MM.1S (cell line): Measurements from ENCODE around the gene DHX8.

ENCODE experiments used
- DNase-seq: peaks from one replicate; pipeline ENCODE4 v3.0.0-alpha.2; 2015
- H2AFZ ChIP-seq: fragments of 300-600 bp; sonication (generic); 2 replicates; pipeline ENCODE4 v1.6.0; 2016; ENCODE audit warnings: antibody characterized with exemption, low read length
- H3F3A ChIP-seq: fragments of 300-600 bp; sonication (generic); 2 replicates; pipeline ENCODE4 v1.6.1; 2016; ENCODE audit warnings: mild to moderate bottlenecking, antibody characterized with exemption, low read length, moderate library complexity, mixed read lengths; ENCODE audit not compliant: insufficient read depth
- H3K27ac ChIP-seq: fragments of 300-600 bp; sonication (generic); 2 replicates; pipeline ENCODE4 v1.5.1; 2016; ENCODE audit warnings: mild to moderate bottlenecking, low read length
- H3K27me3 ChIP-seq: fragments of 300-600 bp; sonication (generic); replicated peaks from 2 replicates; pipeline ENCODE4 v1.6.0; 2016; ENCODE audit warnings: low read length; ENCODE audit not compliant: insufficient read depth
- H3K36me3 ChIP-seq: fragments of 300-600 bp; sonication (generic); replicated peaks from 2 replicates; pipeline ENCODE4 v1.6.1; 2016; ENCODE audit warnings: mild to moderate bottlenecking, low read length, mixed read lengths; ENCODE audit not compliant: insufficient read depth
- H3K4me1 ChIP-seq: fragments of 300-600 bp; sonication (generic); 2 replicates; pipeline ENCODE4 v1.6.1; 2016; ENCODE audit warnings: low read length, mixed read lengths
- H3K4me2 ChIP-seq: fragments of 300-600 bp; sonication (generic); 2 replicates; pipeline ENCODE4 v1.6.0; 2016; ENCODE audit warnings: low read depth, low read length
- H3K4me3 ChIP-seq: fragments of 300-600 bp; sonication (generic); 2 replicates; pipeline ENCODE4 v1.5.1; 2016; ENCODE audit warnings: low read length, mixed read lengths
- H3K79me2 ChIP-seq: fragments of 300-600 bp; sonication (generic); 2 replicates; pipeline ENCODE4 v1.6.1; 2016; ENCODE audit warnings: mixed run types, low read length, mixed read lengths
- H3K9ac ChIP-seq: fragments of 300-600 bp; sonication (generic); 2 replicates; pipeline ENCODE4 v1.6.1; 2016; ENCODE audit warnings: low read length, mixed read lengths
- H3K9me2 ChIP-seq: fragments of 300-600 bp; sonication (generic); replicated peaks from 2 replicates; pipeline ENCODE4 v1.6.1; 2016; ENCODE audit warnings: mild to moderate bottlenecking, low read length, mixed read lengths; ENCODE audit not compliant: insufficient read depth
- H3K9me3 ChIP-seq: fragments of 300-600 bp; sonication (generic); replicated peaks from 2 replicates; pipeline ENCODE4 v1.6.1; 2016; ENCODE audit warnings: mild to moderate bottlenecking, low read length, mixed read lengths; ENCODE audit not compliant: insufficient read depth
- H4K20me1 ChIP-seq: fragments of 300-600 bp; sonication (generic); 2 replicates; pipeline ENCODE4 v1.6.1; 2016; ENCODE audit warnings: mild to moderate bottlenecking, low read length, moderate library complexity, mixed read lengths; ENCODE audit not compliant: insufficient read depth
- CTCF ChIP-seq: fragments of 300-600 bp; sonication (generic); IDR thresholded peaks from 2 replicates; pipeline ENCODE4 v1.5.1; 2016; ENCODE audit warnings: antibody characterized with exemption, low read length, mixed read lengths
- EZH2 ChIP-seq: fragments of 300-600 bp; sonication (generic); optimal IDR thresholded peaks from 2 replicates; pipeline ENCODE3; 2017; ENCODE audit warnings: low read depth, mild to moderate bottlenecking, antibody characterized with exemption, low read length, mixed read lengths
- EZH2phosphoT487 ChIP-seq: fragments of 300-600 bp; sonication (generic); IDR thresholded peaks from 2 replicates; pipeline ENCODE4 v1.6.1; 2018; ENCODE audit warnings: antibody characterized with exemption, low read length

DHX8 gene

GRCh38 chr17:43552229-43552837 is 68.6 kb downstream of the DHX8 start:
- no peaks in the 10 kb centered on the region for H3K4me1 ChIP-seq
- peaks cover 75% of the 10 kb centered on the region for H3K27me3 ChIP-seq
- H2AFZ ChIP-seq: no peak overlapping the region
- H4K20me1 ChIP-seq: no peaks in the 10 kb centered on the region
- no peaks in the 10 kb centered on the region for H3K36me3 ChIP-seq
- no peaks in the 10 kb centered on the region for H3K79me2 ChIP-seq
- H3K9ac ChIP-seq: no peak overlapping the region
- no peaks in the 10 kb centered on the region for H3K9me3 ChIP-seq
- H3K4me3 ChIP-seq: no peak overlapping the region
- no peaks in the 10 kb centered on the region for H3K9me2 ChIP-seq
- no peak overlapping the region for H3K27ac ChIP-seq
- no peaks in the 10 kb centered on the region for H3F3A ChIP-seq
- DNase-seq: no peak
- TF ChIP-seq CTCF: no peak
- TF ChIP-seq EZH2phosphoT487: no peak
- no peak for TF ChIP-seq EZH2
- H3K4me2 ChIP-seq: no peak overlapping the region

GRCh38 chr17:43553573-43553972 is 69.8 kb downstream of the DHX8 start:
- Histone ChIP-seq H3K4me2 (no peak overlapping the region), H3K9me3 (no peaks in the 10 kb centered on the region), H3K9me2 (no peaks in the 10 kb centered on the region), H3F3A (no peaks in the 10 kb centered on the region), H3K9ac (no peak overlapping the region), H4K20me1 (no peaks in the 10 kb centered on the region), H3K27ac (no peak overlapping the region), H3K4me1 (no peaks in the 10 kb centered on the region), H3K79me2 (no peaks in the 10 kb centered on the region), H3K27me3 (peaks cover 70% of the 10 kb centered on the region), H2AFZ (no peak overlapping the region), H3K36me3 (no peaks in the 10 kb centered on the region), H3K4me3 (no peak overlapping the region)
- TF ChIP-seq EZH2: no peak
- DNase-seq: no peak

GRCh38 chr17:43554857-43555256 is 71.1 kb downstream of the DHX8 start:
- no peaks in the 10 kb centered on the region for H3K36me3 ChIP-seq
- H3K4me1 ChIP-seq: no peaks in the 10 kb centered on the region
- no peak overlapping the region for H3K27ac ChIP-seq
- no peaks in the 10 kb centered on the region for H3K79me2 ChIP-seq
- H3K9ac ChIP-seq: no peak overlapping the region
- H3K4me2 ChIP-seq: no peak overlapping the region
- H4K20me1 ChIP-seq: no peaks in the 10 kb centered on the region
- no peak overlapping the region for H3K4me3 ChIP-seq
- no peak overlapping the region for H2AFZ ChIP-seq
- no peaks in the 10 kb centered on the region for H3K9me2 ChIP-seq
- no peak for TF ChIP-seq EZH2phosphoT487
- TF ChIP-seq CTCF: no peak
- no peak for TF ChIP-seq EZH2
- H3K27me3 ChIP-seq: peaks cover 69% of the 10 kb centered on the region
- no peaks in the 10 kb centered on the region for H3F3A ChIP-seq
- DNase-seq: no peak
- H3K9me3 ChIP-seq: no peaks in the 10 kb centered on the region

- H3K27ac ChIP-seq: no peak overlapping the region
- H3K4me1 ChIP-seq: no peaks in the 10 kb centered on the region
- no peaks in the 10 kb centered on the region for H3K79me2 ChIP-seq
- H3K4me3 ChIP-seq: no peak overlapping the region
- peaks cover 58% of the 10 kb centered on the region for H3K27me3 ChIP-seq
- no peaks in the 10 kb centered on the region for H3K36me3 ChIP-seq
- no peak overlapping the region for H3K9ac ChIP-seq
- no peak overlapping the region for H3K4me2 ChIP-seq
- H2AFZ ChIP-seq: no peak overlapping the region
- TF ChIP-seq EZH2phosphoT487 (no peak), EZH2 (no peak), CTCF (no peak)
- no peak for DNase-seq
- no peaks in the 10 kb centered on the region for H3K9me3 ChIP-seq
- no peaks in the 10 kb centered on the region for H3F3A ChIP-seq
- H4K20me1 ChIP-seq: no peaks in the 10 kb centered on the region
- H3K9me2 ChIP-seq: no peaks in the 10 kb centered on the region
These were observed 72.5 kb downstream of the DHX8 start for GRCh38 chr17:43556292-43556691.
